OCI-LY3 (cell line): Measurements from ENCODE around the gene PPL.

Source experiments
- H2AFZ ChIP-seq: fragments of 200-600, 300-600 bp; shearing (Covaris generic); 2 replicates; pipeline ENCODE4 v1.6.0; 2014; ENCODE audit warnings: antibody characterized with exemption, low read depth, low read length
- H3K27ac ChIP-seq: fragments of 200-600, 300-600 bp; sonication (generic); 2 replicates; pipeline ENCODE4 v1.5.1; 2014; ENCODE audit warnings: mild to moderate bottlenecking, low read length, moderate library complexity, mixed read lengths
- H3K27me3 ChIP-seq: fragments of 200-600, 300-600 bp; sonication (generic); 2 replicates; pipeline ENCODE4 v1.6.1; 2014; ENCODE audit warnings: low read depth, low read length, mixed read lengths
- H3K36me3 ChIP-seq: fragments of 200-600, 300-600 bp; sonication (generic); replicated peaks from 2 replicates; pipeline ENCODE3; 2014; ENCODE audit warnings: low read depth, low read length, mixed read lengths
- H3K4me1 ChIP-seq: fragments of 300-600, 200-600 bp; sonication (generic); 2 replicates; pipeline ENCODE4 v1.6.1; 2014; ENCODE audit warnings: low read length, mixed read lengths
- H3K4me2 ChIP-seq: fragments of 200-600, 300-600 bp; sonication (generic); 2 replicates; pipeline ENCODE4 v1.6.1; 2014; ENCODE audit warnings: low read length, mixed read lengths
- H3K4me3 ChIP-seq: fragments of 300-600, 200-600 bp; sonication (generic); 2 replicates; pipeline ENCODE4 v1.5.1; 2014; ENCODE audit warnings: antibody characterized with exemption, mild to moderate bottlenecking, low read length, moderate library complexity
- H3K79me2 ChIP-seq: fragments of 300-600, 200-600 bp; shearing (Covaris generic); 2 replicates; pipeline ENCODE4 v1.6.1; 2014; ENCODE audit warnings: mild to moderate bottlenecking, low read length, mixed read lengths
- H3K9ac ChIP-seq: fragments of 300-600, 200-600 bp; shearing (Covaris generic); 2 replicates; pipeline ENCODE4 v1.6.0; 2014; ENCODE audit warnings: mild to moderate bottlenecking, low read length, moderate library complexity
- H3K9me3 ChIP-seq: fragments of 200-600, 300-600 bp; shearing (Covaris generic); 2 replicates; pipeline ENCODE4 v1.6.1; 2014; ENCODE audit warnings: low read length, mixed read lengths; ENCODE audit not compliant: insufficient read depth
- H4K20me1 ChIP-seq: fragments of 200-600, 300-600 bp; sonication (generic); 2 replicates; pipeline ENCODE4 v1.6.1; 2016; ENCODE audit warnings: low read length, mixed read lengths; ENCODE audit not compliant: insufficient read depth
- EZH2phosphoT487 ChIP-seq: fragments of 200-600 bp; shearing (Covaris generic); IDR thresholded peaks from 2 replicates; pipeline ENCODE4 v1.6.1; 2018; ENCODE audit warnings: antibody characterized with exemption, mixed run types, low read depth
- TF ChIP-seq, protein P1 (sequence below): fragments of 200-600, 300-600 bp; sonication (generic); IDR thresholded peaks from 2 replicates; pipeline ENCODE4 v1.5.1; 2014; ENCODE audit warnings: antibody characterized with exemption, low read length, low read depth

Gene PPL

DNA sequence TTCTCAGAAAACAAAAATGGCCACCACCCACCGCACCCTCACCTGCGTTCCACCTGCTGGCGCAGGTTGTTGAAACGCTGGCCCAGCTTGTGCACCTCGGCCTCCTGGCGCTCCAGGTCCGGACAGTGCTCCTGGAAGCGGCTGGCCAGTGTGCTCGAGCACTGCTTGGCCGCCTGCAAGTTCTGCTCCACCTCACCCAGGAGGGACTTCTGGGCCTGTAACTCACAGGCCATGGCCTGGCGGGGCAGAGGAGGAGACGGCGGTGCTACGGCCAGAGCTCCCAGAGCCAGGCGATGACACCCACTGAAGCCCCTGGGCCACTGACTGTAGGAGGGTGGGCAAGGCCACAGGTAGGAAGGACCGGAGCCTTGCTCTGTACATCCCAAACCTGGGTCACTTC, 46.3 kb downstream of the PPL start:
- H4K20me1 ChIP-seq: no peaks in the 10 kb centered on the region; the same call in 1 of the 2 replicates

DNA sequence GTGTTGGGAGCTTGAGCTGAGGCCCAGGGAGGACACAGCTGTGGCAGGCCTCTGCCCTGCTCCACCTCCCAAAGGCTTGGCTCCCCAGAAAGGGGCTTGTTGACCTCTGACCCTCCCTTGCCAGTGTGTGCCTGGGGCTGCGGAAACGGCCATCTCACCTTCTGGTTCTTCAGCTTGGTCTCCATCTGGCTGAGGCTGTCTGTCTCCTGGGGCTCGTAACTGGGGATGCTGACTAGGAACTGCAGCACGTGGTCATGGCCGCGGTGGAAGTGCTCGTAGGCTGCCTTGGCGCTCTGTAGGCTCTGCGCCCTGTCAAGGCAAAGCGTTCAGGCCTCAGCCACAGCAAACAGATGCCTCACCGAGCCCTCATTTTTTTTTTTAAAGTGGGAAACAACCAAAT, 46.9 kb downstream of the PPL start:
- Histone ChIP-seq H2AFZ (no peak overlapping the region), H3K27me3 (no peaks in the 10 kb centered on the region), H3K4me3 (no peak overlapping the region), H4K20me1 (no peaks in the 10 kb centered on the region; the same call in 1 of the 2 replicates), H3K9ac (no peak overlapping the region), H3K36me3 (peaks cover 6% of the 10 kb centered on the region), H3K4me2 (no peak overlapping the region), H3K79me2 (no peaks in the 10 kb centered on the region), H3K9me3 (no peaks in the 10 kb centered on the region), H3K4me1 (no peaks in the 10 kb centered on the region), H3K27ac (no peak overlapping the region)
- no peak for TF ChIP-seq EZH2phosphoT487
- TF ChIP-seq, protein P1, sequence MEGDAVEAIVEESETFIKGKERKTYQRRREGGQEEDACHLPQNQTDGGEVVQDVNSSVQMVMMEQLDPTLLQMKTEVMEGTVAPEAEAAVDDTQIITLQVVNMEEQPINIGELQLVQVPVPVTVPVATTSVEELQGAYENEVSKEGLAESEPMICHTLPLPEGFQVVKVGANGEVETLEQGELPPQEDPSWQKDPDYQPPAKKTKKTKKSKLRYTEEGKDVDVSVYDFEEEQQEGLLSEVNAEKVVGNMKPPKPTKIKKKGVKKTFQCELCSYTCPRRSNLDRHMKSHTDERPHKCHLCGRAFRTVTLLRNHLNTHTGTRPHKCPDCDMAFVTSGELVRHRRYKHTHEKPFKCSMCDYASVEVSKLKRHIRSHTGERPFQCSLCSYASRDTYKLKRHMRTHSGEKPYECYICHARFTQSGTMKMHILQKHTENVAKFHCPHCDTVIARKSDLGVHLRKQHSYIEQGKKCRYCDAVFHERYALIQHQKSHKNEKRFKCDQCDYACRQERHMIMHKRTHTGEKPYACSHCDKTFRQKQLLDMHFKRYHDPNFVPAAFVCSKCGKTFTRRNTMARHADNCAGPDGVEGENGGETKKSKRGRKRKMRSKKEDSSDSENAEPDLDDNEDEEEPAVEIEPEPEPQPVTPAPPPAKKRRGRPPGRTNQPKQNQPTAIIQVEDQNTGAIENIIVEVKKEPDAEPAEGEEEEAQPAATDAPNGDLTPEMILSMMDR: no peak

More for the DNA sequence above, 46.3 kb downstream of the PPL start:
- H2AFZ ChIP-seq: no peak overlapping the region
- H3K4me1 ChIP-seq: no peaks in the 10 kb centered on the region
- TF ChIP-seq, protein P1: no peak
- TF ChIP-seq EZH2phosphoT487: no peak
- no peaks in the 10 kb centered on the region for H3K9me3 ChIP-seq
- no peak overlapping the region for H3K9ac ChIP-seq
- H3K27me3 ChIP-seq: no peaks in the 10 kb centered on the region
- H3K4me3 ChIP-seq: no peak overlapping the region
- no peak overlapping the region for H3K27ac ChIP-seq
- H3K36me3 ChIP-seq: peaks cover 6% of the 10 kb centered on the region
- no peak overlapping the region for H3K4me2 ChIP-seq
- no peaks in the 10 kb centered on the region for H3K79me2 ChIP-seq

GRCh38 chr16:4888428-4889135, 48.4 kb downstream of the PPL start:
- Histone ChIP-seq H3K4me3 (no peak overlapping the region), H3K27ac (no peak overlapping the region), H3K36me3 (peaks cover 13% of the 10 kb centered on the region), H3K79me2 (no peaks in the 10 kb centered on the region), H3K27me3 (no peaks in the 10 kb centered on the region), H2AFZ (no peak overlapping the region), H3K4me1 (no peaks in the 10 kb centered on the region), H4K20me1 (no peaks in the 10 kb centered on the region), H3K4me2 (no peak overlapping the region), H3K9me3 (no peaks in the 10 kb centered on the region), H3K9ac (no peak overlapping the region)
- TF ChIP-seq, protein P1: no peak
- no peak for TF ChIP-seq EZH2phosphoT487

DNA sequence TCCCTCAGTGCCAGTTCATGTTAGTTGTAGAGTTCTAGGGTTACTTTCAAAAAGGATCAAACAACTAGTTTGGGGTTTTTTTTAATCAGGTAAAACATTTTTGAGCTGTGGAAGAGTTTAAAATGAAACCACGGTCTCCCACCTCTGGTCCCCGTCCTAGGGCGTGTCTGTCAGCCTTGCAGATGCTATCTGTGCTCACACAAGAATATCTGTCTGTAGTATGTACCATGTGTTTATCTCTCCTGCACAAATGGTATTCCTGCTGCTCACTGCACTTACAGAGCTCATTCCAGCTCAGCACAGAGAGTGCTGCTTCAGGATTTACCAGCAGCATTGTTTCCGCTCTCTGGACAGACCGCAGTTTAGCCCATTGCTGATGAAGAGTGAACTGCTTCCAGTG, 50.8 kb downstream of the PPL start:
- Histone ChIP-seq H2AFZ (no peak overlapping the region), H3K4me1 (no peaks in the 10 kb centered on the region), H4K20me1 (no peaks in the 10 kb centered on the region), H3K27me3 (no peaks in the 10 kb centered on the region), H3K9ac (no peak overlapping the region), H3K9me3 (no peaks in the 10 kb centered on the region), H3K27ac (no peak overlapping the region), H3K4me2 (no peak overlapping the region), H3K4me3 (no peak overlapping the region), H3K79me2 (no peaks in the 10 kb centered on the region), H3K36me3 (peaks cover 27% of the 10 kb centered on the region)
- TF ChIP-seq EZH2phosphoT487: no peak
- TF ChIP-seq, protein P1: no peak
